GM12878 (cell line): ENCODE results near the gene ERP44.

Source experiments
- EED ChIP-seq: sonication (generic); IDR thresholded peaks from 2 replicates; pipeline ENCODE4 v1.6.1; 2016; ENCODE audit warnings: antibody characterized with exemption, low read depth
- KDM1A ChIP-seq: fragments of 200-600 bp; sonication (generic); IDR thresholded peaks from 2 replicates; pipeline ENCODE4 v1.6.1; 2016; ENCODE audit warnings: borderline replicate concordance

DNA sequence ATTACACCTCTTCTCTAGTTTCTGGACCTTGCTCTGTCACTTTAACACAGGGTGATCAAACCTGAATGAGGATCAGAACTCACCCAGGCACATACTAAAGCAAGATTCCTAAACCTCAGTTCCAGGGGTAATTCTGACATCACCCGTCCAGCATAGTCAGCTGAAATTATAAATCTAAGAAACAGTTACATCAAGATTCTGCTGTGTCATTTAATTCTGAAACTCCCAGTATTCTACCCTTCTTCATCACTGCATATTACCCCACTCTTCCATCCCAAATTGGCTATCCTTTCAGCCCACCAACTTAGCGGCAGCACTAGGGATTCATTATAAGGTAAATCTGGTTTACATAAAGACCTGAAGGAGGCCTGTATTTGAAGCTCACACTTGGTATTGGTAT lies 128.3 kb downstream of the ERP44 start:
- TF ChIP-seq EED, result no peak
- TF ChIP-seq KDM1A, result no peak
